Measurements from ENCODE around the gene COBL.

The COBL gene

DNA sequence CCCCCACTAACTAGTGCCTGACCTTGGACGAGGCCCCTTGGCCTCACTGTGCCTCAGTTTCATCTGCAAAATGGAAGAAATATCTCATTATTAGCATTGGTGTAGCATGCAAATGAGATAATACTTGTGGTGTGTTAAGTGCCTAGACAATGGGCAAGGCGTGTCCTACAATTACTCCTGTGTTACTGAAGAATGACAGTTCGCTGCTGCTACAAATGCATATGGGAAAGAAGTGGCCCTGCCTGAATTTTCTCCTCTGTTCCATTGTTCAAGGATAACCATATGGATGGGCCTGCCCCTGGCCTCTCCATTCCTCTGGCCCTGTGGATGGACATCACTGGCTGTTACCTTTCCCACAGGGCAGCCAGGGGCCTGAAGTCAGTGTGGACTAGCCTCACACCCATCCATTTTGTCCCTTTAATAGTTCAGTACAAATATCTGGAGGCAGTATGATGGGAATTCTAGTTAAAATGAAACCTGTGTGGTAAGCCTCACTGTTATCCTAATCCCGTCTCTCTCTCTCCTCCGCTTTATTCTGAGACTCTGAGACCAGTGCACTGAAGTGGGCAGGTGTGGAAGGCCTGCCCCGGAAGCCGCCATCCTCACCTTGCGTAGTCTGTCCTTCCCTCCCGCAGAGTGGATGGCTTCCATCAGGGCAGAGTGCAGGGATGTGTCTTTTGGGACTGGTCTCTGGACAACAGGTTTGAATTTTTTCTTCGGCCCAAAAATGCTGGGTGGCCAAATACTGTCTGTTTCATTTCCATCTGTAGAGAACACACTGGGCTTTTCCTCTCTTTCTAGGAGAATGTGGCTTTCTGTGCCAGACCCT is 289.3 kb downstream of the COBL start:
- TF ChIP-seq CTCF (IDR thresholded peaks at IDR 0.05; ENCODE audit: unreplicated experiment in 3 of 3): no peak
- H3K9me3 Mint-ChIP-seq: no peaks in the 10 kb centered on the region
- peaks cover 3% of the 10 kb centered on the region for H3K36me3 Mint-ChIP-seq (ENCODE audit: low read depth)
- peaks cover 10% of the 10 kb centered on the region for H3K4me1 Mint-ChIP-seq
- no peak overlapping the region for H3K27ac Mint-ChIP-seq
- H3K27me3 Mint-ChIP-seq (ENCODE audit: low read depth): peaks cover 7% of the 10 kb centered on the region
- H3K4me3 Mint-ChIP-seq: no peak overlapping the region

- TF ChIP-seq CTCF (IDR thresholded peaks at IDR 0.05; ENCODE audit: unreplicated experiment in 3 of 3): no peak
- H3K9me3 Mint-ChIP-seq: no peaks in the 10 kb centered on the region
These were observed 290.3 kb downstream of the COBL start for GRCh38 chr7:51026341-51026740.

DNA sequence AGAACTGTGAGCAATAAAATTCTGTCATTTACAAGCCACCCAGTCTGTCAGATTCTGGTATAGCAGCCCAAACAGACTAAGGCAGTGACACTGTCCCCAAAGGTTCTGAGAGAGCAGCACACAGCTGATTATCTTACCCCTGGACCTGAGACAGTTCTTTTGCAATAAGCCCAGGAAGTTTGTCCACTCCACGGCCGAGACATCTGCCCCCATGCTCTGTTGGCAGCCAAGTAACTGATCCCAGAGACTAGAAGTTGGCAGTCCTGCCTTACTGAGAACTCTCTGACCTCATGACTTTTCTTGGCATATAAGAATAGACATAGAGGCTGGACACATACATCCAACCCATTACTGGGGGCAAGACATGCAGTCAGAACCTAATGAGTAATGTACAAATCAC is 290.9 kb downstream of the COBL start:
- Mint-ChIP-seq H3K4me1 (peaks cover 11% of the 10 kb centered on the region), H3K27me3 (ENCODE audit: low read depth) (peaks cover 3% of the 10 kb centered on the region), H3K27ac (no peak overlapping the region), H3K36me3 (ENCODE audit: low read depth) (peaks cover 3% of the 10 kb centered on the region), H3K9me3 (no peaks in the 10 kb centered on the region), H3K4me3 (no peak overlapping the region)
- no peak for TF ChIP-seq CTCF (IDR thresholded peaks at IDR 0.05; ENCODE audit: unreplicated experiment in 3 of 3)

More at GRCh38 chr7:51026341-51026740, 290.3 kb downstream of the COBL start:
- Mint-ChIP-seq H3K4me1 (peaks cover 11% of the 10 kb centered on the region), H3K27me3 (ENCODE audit: low read depth) (peaks cover 3% of the 10 kb centered on the region), H3K27ac (no peak overlapping the region), H3K4me3 (no peak overlapping the region), H3K36me3 (ENCODE audit: low read depth) (peaks cover 3% of the 10 kb centered on the region)

DNA sequence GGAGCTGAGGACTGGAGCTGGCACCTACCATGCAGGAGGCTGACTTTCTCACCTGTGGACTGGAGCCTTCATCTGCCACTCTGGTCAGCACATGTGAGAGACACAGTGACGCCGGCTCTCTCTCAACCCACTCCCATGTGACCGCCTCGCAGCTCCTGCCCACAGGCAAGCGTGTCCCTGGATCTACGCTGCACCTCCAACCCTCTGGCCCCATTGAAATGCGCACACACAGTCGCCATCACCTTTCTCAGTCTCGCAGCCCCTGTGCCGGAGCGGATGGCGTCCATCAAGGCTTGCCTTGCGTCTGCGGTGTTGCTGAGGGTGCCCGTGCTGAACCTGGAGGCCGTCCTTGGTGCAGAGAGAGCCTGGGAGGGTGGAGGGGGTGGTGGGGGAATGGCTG is 291.7 kb downstream of the COBL start:
- Mint-ChIP-seq H3K4me3 (no peak overlapping the region), H3K9me3 (no peaks in the 10 kb centered on the region), H3K36me3 (ENCODE audit: low read depth) (peaks cover 3% of the 10 kb centered on the region), H3K27ac (no peak overlapping the region), H3K4me1 (peaks cover 10% of the 10 kb centered on the region), H3K27me3 (ENCODE audit: low read depth) (peaks cover 3% of the 10 kb centered on the region)
- TF ChIP-seq CTCF (IDR thresholded peaks at IDR 0.05; ENCODE audit: unreplicated experiment in 3 of 3): no peak

DNA sequence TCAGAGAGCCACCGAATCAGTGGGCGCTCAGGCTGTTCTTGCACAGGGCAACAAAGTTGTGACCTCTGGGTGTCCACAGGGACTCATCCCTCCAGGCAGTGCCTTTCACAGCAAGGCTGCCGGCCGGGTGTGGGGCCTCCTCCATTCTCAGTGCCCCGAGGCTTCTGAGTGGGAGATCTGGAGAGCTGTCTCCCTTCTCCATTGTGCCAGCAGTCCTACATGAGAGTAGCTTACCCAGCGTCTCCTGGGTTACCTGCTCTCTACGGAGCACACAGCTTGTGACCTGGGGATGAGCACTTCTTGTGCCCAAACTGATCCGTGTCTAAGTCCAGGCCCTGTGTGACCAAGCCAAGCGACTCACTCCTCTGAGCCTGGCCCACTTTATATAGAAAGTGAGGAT is 293.1 kb downstream of the COBL start:
- TF ChIP-seq CTCF (IDR thresholded peaks at IDR 0.05; ENCODE audit: unreplicated experiment in 3 of 3): no peak
- Mint-ChIP-seq H3K27me3 (ENCODE audit: low read depth) (peaks cover 3% of the 10 kb centered on the region), H3K4me3 (no peak overlapping the region), H3K4me1 (peaks cover 4% of the 10 kb centered on the region), H3K9me3 (no peaks in the 10 kb centered on the region), H3K36me3 (ENCODE audit: low read depth) (peaks cover 3% of the 10 kb centered on the region), H3K27ac (no peak overlapping the region)

GRCh38 chr7:51022821-51023220 is 293.8 kb downstream of the COBL start:
- no peak overlapping the region for H3K27ac Mint-ChIP-seq
- TF ChIP-seq CTCF (IDR thresholded peaks at IDR 0.05; ENCODE audit: unreplicated experiment in 3 of 3): no peak
- H3K4me1 Mint-ChIP-seq: peaks cover 4% of the 10 kb centered on the region
- H3K4me3 Mint-ChIP-seq: no peak overlapping the region
- H3K27me3 Mint-ChIP-seq (ENCODE audit: low read depth): peaks cover 3% of the 10 kb centered on the region
- no peaks in the 10 kb centered on the region for H3K9me3 Mint-ChIP-seq
- H3K36me3 Mint-ChIP-seq (ENCODE audit: low read depth): peaks cover 3% of the 10 kb centered on the region
